ENCODE data around the gene CCDC201. TPM values are rescaled to one million over a fixed set of nuclear protein-coding genes. Genes with fewer than 3 reads are reported as not detected.

Gene CCDC201
- total RNA-seq, 1 experiment from 2014 or later: not detected

DNA sequence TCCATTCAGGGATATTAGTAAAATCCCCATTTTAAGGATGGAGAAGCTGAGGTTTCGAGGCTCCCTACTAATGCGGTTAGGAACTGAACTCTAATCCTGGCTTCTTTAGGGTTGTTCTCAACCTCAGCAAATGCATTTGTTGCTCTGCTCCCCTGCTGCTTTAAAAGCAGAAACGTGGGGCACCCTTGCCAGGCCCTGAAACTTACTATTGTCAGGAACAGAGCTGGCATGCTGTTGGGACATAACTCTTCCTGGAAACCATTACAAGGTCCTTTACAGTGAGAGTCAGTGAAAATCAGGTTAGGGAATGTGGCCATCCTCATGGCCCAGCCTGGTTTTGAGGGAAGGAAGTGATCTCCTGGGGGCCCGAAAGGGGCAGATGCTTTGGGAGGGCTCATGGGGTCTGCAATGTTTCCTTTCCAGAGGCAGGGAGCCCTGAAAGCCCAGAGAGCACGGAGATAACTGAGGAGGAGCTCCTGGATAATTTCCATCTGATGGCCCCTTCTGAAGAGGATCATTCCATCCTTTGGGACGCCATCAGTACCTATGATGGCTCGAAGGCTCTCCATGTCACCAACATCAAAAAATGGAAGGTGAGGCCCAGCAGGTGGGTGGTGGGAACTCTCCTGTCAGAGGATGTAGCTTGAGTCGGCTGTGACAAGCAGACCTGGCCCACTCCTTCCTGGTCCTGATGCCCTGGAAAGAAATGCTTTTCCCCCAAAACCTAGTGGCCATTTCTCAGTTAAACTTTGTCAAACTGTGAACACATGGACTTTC lies 17.4 kb upstream of the CCDC201 start:
- Mint-ChIP-seq H3K36me3 (ENCODE audit: insufficient read depth in 1 of 3, low read depth in 3 of 3) (no peaks in the 10 kb centered on the region), H3K4me3 (no peak overlapping the region), H3K4me1 (peaks cover 14 to 21% of the 10 kb centered on the region in 2 experiments), H3K27ac (no peak overlapping the region), H3K27me3 (ENCODE audit: low read depth) (peaks cover 93% of the 10 kb centered on the region), H3K9me3 (no peaks in the 10 kb centered on the region; a peak in 1 of 5 replicates)
- Histone ChIP-seq H3K9me3 (ENCODE audit: control insufficient read depth, low read depth, low read length) (no peaks in the 10 kb centered on the region), H2BK120ac (ENCODE audit: low read depth, low read length, poor library complexity, severe bottlenecking) (no peak overlapping the region), H4K8ac (replicated peaks; ENCODE audit: insufficient read length, low read depth, low read length) (no peak overlapping the region), H3K23ac (ENCODE audit: insufficient read length, low read depth, low read length) (no peak overlapping the region), H3K23me2 (ENCODE audit: insufficient read length, low read depth, low read length, poor library complexity, severe bottlenecking) (no peaks in the 10 kb centered on the region), H3K14ac (ENCODE audit: insufficient read depth, low read length) (no peak overlapping the region), H4K20me1 (ENCODE audit: control insufficient read depth, insufficient read depth, insufficient read length) (no peaks in the 10 kb centered on the region), H2BK5ac (ENCODE audit: insufficient read length, low read length) (no peak overlapping the region), H3K79me1 (ENCODE audit: insufficient read depth, low read depth, low read length, poor library complexity, severe bottlenecking) (no peaks in the 10 kb centered on the region), H3K27me3 (ENCODE audit: insufficient read depth, low read length) (peaks cover 15% of the 10 kb centered on the region; the same call in 1 of the 2 replicates), H4K5ac (ENCODE audit: insufficient read length, low read depth, low read length) (no peak overlapping the region), H3K79me2 (ENCODE audit: insufficient read depth, low read length) (no peaks in the 10 kb centered on the region), H3K9ac (ENCODE audit: extremely low read depth, insufficient read length, low read length) (no peak overlapping the region), H2BK20ac (ENCODE audit: low read depth, low read length, poor library complexity, severe bottlenecking) (no peak overlapping the region), H2BK12ac (ENCODE audit: insufficient read length, low read depth, low read length) (no peak overlapping the region), H3K4me1 (ENCODE audit: insufficient read depth, low read length) (peaks cover 3% of the 10 kb centered on the region), H2BK15ac (ENCODE audit: low read depth, low read length) (no peak overlapping the region), H2AK5ac (ENCODE audit: insufficient read length, low read length) (no peak overlapping the region), H3K18ac (ENCODE audit: insufficient read length, low read depth, low read length) (no peak overlapping the region), H3K56ac (ENCODE audit: insufficient read length, low read depth, low read length) (no peak overlapping the region), H3K27ac (ENCODE audit: insufficient read length, low read depth, low read length) (no peak overlapping the region), H4K91ac (ENCODE audit: insufficient read length, low read depth, low read length) (no peak overlapping the region), H3K4ac (ENCODE audit: low read depth, low read length) (no peak overlapping the region), H3K4me2 (ENCODE audit: insufficient read depth, insufficient read length, low read length) (no peak overlapping the region), H3T11ph (ENCODE audit: low read length) (no peak overlapping the region), H2AFZ (ENCODE audit: low read length) (no peak overlapping the region)
- DNase-seq: no peak
- TF ChIP-seq, protein P1, sequence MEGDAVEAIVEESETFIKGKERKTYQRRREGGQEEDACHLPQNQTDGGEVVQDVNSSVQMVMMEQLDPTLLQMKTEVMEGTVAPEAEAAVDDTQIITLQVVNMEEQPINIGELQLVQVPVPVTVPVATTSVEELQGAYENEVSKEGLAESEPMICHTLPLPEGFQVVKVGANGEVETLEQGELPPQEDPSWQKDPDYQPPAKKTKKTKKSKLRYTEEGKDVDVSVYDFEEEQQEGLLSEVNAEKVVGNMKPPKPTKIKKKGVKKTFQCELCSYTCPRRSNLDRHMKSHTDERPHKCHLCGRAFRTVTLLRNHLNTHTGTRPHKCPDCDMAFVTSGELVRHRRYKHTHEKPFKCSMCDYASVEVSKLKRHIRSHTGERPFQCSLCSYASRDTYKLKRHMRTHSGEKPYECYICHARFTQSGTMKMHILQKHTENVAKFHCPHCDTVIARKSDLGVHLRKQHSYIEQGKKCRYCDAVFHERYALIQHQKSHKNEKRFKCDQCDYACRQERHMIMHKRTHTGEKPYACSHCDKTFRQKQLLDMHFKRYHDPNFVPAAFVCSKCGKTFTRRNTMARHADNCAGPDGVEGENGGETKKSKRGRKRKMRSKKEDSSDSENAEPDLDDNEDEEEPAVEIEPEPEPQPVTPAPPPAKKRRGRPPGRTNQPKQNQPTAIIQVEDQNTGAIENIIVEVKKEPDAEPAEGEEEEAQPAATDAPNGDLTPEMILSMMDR (conservative IDR thresholded peaks at IDR 0.05): no peak
- WGBS (ENCODE audit: extremely low coverage, insufficient read length, low lambda C conversion rate): no CpG with 5 or more reads among the region's 8 CpGs

Measured in H9 (cell line).